Endodermal cell (in vitro differentiated cells): ENCODE results near the gene LEFTY1. TPM values are rescaled to one million over a fixed set of nuclear protein-coding genes. Genes with fewer than 3 reads are reported as not detected.

ENCODE experiments used
- DNase-seq: peaks from one replicate; pipeline ENCODE4 v3.0.0-alpha.2; 2017
- H3K27ac ChIP-seq: 2 replicates; pipeline ENCODE4 v1.5.1; 2013; ENCODE audit warnings: mild to moderate bottlenecking, low read depth, low read length, moderate library complexity
- H3K27me3 ChIP-seq: 2 replicates; pipeline ENCODE4 v1.6.1; 2013; ENCODE audit warnings: mild to moderate bottlenecking, low read length, moderate library complexity; ENCODE audit not compliant: insufficient read depth, control insufficient read depth, poor library complexity, severe bottlenecking
- H3K36me3 ChIP-seq: 2 replicates; pipeline ENCODE4 v1.7.0; 2013; ENCODE audit warnings: mild to moderate bottlenecking, low read length, moderate library complexity; ENCODE audit not compliant: control insufficient read depth, insufficient read depth
- H3K4me1 ChIP-seq: one replicate; pipeline ENCODE4 v1.7.0; 2013; ENCODE audit warnings: low read length; ENCODE audit not compliant: control insufficient read depth, insufficient read depth
- H3K4me3 ChIP-seq: 2 replicates; pipeline ENCODE4 v1.5.1; 2013; ENCODE audit warnings: mild to moderate bottlenecking, low read length, moderate library complexity
- H3K9ac ChIP-seq: 2 replicates; pipeline ENCODE4 v1.6.1; 2013; ENCODE audit warnings: mild to moderate bottlenecking, low read length, moderate library complexity; ENCODE audit not compliant: poor library complexity, severe bottlenecking; ENCODE audit errors: extremely low read depth
- H3K9me3 ChIP-seq: 2 replicates; pipeline ENCODE4 v1.6.1; 2013; ENCODE audit warnings: mild to moderate bottlenecking, low read length, moderate library complexity; ENCODE audit not compliant: control insufficient read depth
- H3K27ac Mint-ChIP-seq: 2 replicates; pipeline ENCODE4 v1.8.0; 2020; ENCODE audit warnings: mixed read lengths
- H3K27me3 Mint-ChIP-seq: 2 replicates; pipeline ENCODE4 v1.8.0; 2021; ENCODE audit warnings: mild to moderate bottlenecking, mixed read lengths; ENCODE audit not compliant: insufficient read depth
- H3K36me3 Mint-ChIP-seq: 2 replicates; pipeline ENCODE4 v1.8.0; 2020; ENCODE audit warnings: low read depth, mixed read lengths
- H3K4me1 Mint-ChIP-seq: 2 replicates; pipeline ENCODE4 v1.8.0; 2020; ENCODE audit warnings: mixed read lengths
- H3K4me3 Mint-ChIP-seq: 2 replicates; pipeline ENCODE4 v1.8.0; 2020; ENCODE audit warnings: mild to moderate bottlenecking, moderate library complexity, mixed read lengths
- H3K9me3 Mint-ChIP-seq: 2 replicates; pipeline ENCODE4 v1.8.0; 2020; ENCODE audit warnings: mild to moderate bottlenecking, mixed read lengths
- WGBS, 2 experiments: methylation state at CpG; one replicate each; pipeline versions ENCODE4 v1.1.5 to v1.1.7; 2013; ENCODE audit warnings: missing lambda C conversion rate in 2 of 2, mixed read lengths in 1 of 2; ENCODE audit not compliant: insufficient coverage in 1 of 2, insufficient read length in 1 of 2; 5-methylcytosine and 5-hydroxymethylcytosine counted together
- total RNA-seq, 2 donors: library from RNA; stranded (reverse); fragmentation: NEBNext Ultra II Directional in 1 of 2; extraction: Animal tissue kit (Norgen Biotek cat#: 25700) in 1 of 2; gene quantifications; 2 replicates in 1 of 2; 3 replicates in 1 of 2; pipeline ENCODE4 v1.2.1, GENCODE V29; 2021
- TF ChIP-seq, protein P1 (sequence below): fragments of 200-600 bp; sonication (generic); conservative IDR thresholded peaks from 2 replicates; pipeline ENCODE4 v1.5.0; 2021; ENCODE audit warnings: antibody characterized with exemption, mild to moderate bottlenecking

The LEFTY1 gene
- total RNA-seq, 2 donors from 2014 or later, result 76.0 to 660 TPM

DNA sequence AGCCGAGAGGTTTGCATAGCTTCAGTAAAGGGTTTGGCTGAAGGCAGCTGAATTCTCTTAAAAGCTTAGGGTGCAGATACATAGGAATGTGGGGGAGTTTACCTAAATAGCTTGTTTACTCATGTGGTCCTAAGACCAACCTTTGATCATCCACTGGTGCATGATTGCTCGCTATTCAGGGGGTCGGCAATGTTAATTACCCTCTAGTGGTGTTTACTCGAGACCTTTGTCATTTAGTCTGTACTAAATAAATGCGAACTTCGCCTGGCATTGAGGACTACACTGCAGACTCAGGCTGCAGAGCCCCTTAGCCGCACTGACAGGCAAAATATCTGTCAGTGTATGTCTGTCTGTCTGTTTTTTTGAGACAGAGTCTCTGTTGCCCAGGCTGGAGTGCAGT lies 38.6 kb downstream of the LEFTY1 start:
- Mint-ChIP-seq H3K27ac (no peak overlapping the region), H3K4me1 (peaks cover 18% of the 10 kb centered on the region), H3K4me3 (no peak overlapping the region), H3K27me3 (no peaks in the 10 kb centered on the region), H3K9me3 (peaks cover 33% of the 10 kb centered on the region), H3K36me3 (peaks cover 81% of the 10 kb centered on the region)
- TF ChIP-seq, protein P1, sequence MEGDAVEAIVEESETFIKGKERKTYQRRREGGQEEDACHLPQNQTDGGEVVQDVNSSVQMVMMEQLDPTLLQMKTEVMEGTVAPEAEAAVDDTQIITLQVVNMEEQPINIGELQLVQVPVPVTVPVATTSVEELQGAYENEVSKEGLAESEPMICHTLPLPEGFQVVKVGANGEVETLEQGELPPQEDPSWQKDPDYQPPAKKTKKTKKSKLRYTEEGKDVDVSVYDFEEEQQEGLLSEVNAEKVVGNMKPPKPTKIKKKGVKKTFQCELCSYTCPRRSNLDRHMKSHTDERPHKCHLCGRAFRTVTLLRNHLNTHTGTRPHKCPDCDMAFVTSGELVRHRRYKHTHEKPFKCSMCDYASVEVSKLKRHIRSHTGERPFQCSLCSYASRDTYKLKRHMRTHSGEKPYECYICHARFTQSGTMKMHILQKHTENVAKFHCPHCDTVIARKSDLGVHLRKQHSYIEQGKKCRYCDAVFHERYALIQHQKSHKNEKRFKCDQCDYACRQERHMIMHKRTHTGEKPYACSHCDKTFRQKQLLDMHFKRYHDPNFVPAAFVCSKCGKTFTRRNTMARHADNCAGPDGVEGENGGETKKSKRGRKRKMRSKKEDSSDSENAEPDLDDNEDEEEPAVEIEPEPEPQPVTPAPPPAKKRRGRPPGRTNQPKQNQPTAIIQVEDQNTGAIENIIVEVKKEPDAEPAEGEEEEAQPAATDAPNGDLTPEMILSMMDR, result no peak
- H3K9ac ChIP-seq, result no peak overlapping the region
- H3K4me1 ChIP-seq, result peaks cover 7% of the 10 kb centered on the region
- peaks cover 92% of the 10 kb centered on the region for H3K36me3 ChIP-seq
- no peak for DNase-seq
- 95 to 97% methylated on average over 7 of the region's 7 CpGs for WGBS, 2 experiments
- H3K9me3 ChIP-seq, result peaks cover 36% of the 10 kb centered on the region
- H3K27ac ChIP-seq, result no peak overlapping the region
- H3K27me3 ChIP-seq, result no peaks in the 10 kb centered on the region
- H3K4me3 ChIP-seq, result no peak overlapping the region

DNA sequence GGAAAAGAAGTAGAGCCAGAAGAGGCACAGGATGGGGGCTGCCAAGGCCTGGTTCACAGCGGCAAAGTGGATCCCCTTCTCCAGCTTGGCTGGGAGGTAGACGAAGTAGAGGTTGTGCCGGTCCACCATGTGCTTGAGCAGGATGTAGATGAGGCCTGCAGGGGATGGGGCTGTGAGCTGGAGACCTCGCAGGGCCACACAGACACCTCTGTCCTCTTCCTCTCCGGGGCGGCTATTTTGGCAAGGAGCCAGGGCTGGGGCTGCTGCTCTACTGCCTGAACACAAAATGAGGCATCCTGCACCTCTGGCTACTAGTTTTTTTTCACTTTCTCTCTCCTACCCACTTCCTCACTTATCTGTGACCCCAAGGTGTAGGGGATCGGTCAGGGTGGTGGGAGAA lies 39.0 kb downstream of the LEFTY1 start:
- H3K4me1 ChIP-seq, result peaks cover 7% of the 10 kb centered on the region
- H3K4me3 ChIP-seq, result no peak overlapping the region
- no peaks in the 10 kb centered on the region for H3K27me3 Mint-ChIP-seq
- H3K36me3 ChIP-seq, result peaks cover 89% of the 10 kb centered on the region
- H3K9me3 Mint-ChIP-seq, result peaks cover 33% of the 10 kb centered on the region
- peaks cover 78% of the 10 kb centered on the region for H3K36me3 Mint-ChIP-seq
- 86 to 96% methylated on average over 4 to 7 of the region's 7 CpGs for WGBS, 2 experiments
- no peaks in the 10 kb centered on the region for H3K27me3 ChIP-seq
- no peak overlapping the region for H3K4me3 Mint-ChIP-seq
- no peak overlapping the region for H3K27ac ChIP-seq
- H3K4me1 Mint-ChIP-seq, result peaks cover 18% of the 10 kb centered on the region
- TF ChIP-seq, protein P1, result no peak
- no peak for DNase-seq
- no peak overlapping the region for H3K9ac ChIP-seq
- peaks cover 36% of the 10 kb centered on the region for H3K9me3 ChIP-seq
- H3K27ac Mint-ChIP-seq, result no peak overlapping the region

DNA sequence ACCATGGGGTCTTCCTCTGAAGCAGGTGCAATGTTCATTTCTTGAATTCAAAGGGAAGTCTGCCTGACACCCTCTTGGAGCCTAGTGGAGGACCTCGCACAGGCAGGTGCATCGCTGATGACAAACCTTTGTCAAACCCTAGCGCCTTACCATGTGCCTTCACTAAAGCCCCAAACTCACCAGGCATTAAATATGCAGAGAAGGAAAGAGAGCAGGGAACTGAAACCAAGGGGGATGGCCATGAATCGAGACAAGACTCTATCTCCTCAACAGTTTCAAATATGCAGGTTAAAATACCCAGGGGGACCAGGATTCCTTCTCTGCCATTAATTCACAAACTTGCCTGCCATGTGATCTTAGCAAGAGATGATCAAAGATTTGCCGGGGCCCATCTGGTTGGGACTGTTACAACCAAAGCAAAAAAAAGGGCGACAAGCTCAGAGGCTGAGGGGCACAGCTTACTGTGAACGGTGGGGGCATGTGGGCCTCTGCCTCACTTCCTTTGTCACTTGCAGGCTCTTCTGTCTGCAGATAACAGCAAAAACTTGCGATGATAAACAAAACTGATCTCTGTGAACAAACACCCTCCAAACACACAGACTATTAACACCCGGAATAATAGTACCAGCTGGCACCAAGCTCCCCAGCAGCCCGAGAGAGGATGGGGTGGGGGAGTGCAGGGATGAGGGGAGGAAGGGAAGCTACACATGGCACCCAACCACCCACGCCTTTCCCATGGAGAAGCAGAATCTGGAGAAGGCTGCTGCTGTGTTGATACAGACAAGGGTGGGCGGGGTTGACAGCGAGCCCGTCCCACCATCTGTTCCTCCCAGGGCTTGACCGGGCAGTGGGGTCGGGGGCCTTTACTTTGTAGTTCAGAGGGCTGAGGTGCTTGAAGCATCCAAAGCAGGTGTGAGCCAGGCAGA lies 40.7 kb downstream of the LEFTY1 start:
- peaks cover 10% of the 10 kb centered on the region for H3K4me1 ChIP-seq
- WGBS, 2 experiments, result 90 to 97% methylated on average over 6 to 16 of the region's 16 CpGs
- H3K27me3 ChIP-seq, result no peaks in the 10 kb centered on the region
- Mint-ChIP-seq H3K4me3 (no peak overlapping the region), H3K27me3 (no peaks in the 10 kb centered on the region), H3K36me3 (peaks cover 67% of the 10 kb centered on the region), H3K4me1 (peaks cover 18% of the 10 kb centered on the region), H3K9me3 (peaks cover 33% of the 10 kb centered on the region), H3K27ac (peak overlapping the region; percentile 66)
- TF ChIP-seq, protein P1, result no peak
- peaks cover 87% of the 10 kb centered on the region for H3K36me3 ChIP-seq
- no peak for DNase-seq
- H3K4me3 ChIP-seq, result no peak overlapping the region
- peaks cover 30% of the 10 kb centered on the region for H3K9me3 ChIP-seq
- no peak overlapping the region for H3K9ac ChIP-seq
- H3K27ac ChIP-seq, result peak overlapping the region; percentile 30
